ENCODE data around the gene GTPBP4.

DNA sequence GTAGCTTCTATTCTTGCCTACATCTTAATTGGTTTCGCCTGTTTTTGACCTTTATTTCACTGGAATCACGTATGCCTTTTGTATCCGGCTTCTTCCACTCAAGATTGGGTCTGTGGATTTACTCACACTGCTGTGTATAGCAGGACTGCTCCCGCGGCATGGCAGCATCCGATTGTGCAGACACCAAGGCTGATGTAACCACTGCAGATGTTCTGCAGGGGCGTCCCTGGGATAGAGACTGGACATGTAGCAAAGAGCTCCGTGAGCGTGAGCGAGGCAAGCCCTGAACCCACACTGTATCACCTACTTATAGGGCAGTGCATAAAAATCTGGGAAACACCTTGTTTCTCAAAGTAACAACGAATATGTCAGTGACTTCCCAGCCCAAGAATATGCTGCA, 48.9 kb downstream of the GTPBP4 start:
- TF ChIP-seq, protein P1, sequence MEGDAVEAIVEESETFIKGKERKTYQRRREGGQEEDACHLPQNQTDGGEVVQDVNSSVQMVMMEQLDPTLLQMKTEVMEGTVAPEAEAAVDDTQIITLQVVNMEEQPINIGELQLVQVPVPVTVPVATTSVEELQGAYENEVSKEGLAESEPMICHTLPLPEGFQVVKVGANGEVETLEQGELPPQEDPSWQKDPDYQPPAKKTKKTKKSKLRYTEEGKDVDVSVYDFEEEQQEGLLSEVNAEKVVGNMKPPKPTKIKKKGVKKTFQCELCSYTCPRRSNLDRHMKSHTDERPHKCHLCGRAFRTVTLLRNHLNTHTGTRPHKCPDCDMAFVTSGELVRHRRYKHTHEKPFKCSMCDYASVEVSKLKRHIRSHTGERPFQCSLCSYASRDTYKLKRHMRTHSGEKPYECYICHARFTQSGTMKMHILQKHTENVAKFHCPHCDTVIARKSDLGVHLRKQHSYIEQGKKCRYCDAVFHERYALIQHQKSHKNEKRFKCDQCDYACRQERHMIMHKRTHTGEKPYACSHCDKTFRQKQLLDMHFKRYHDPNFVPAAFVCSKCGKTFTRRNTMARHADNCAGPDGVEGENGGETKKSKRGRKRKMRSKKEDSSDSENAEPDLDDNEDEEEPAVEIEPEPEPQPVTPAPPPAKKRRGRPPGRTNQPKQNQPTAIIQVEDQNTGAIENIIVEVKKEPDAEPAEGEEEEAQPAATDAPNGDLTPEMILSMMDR (IDR thresholded peaks at IDR 0.05): no peak
- no peak for TF ChIP-seq POLR2A (IDR thresholded peaks at IDR 0.05)
